HL-60 (cell line): Measurements from ENCODE around the gene MDFIC.

ENCODE experiments used
- GABPA ChIP-seq: IDR thresholded peaks from 2 replicates; pipeline ENCODE4 v1.6.1; 2012; ENCODE audit warnings: low read depth
- POLR2AphosphoS5 ChIP-seq: IDR thresholded peaks from 2 replicates; pipeline ENCODE4 v1.6.1; 2012; ENCODE audit warnings: low read depth
- REST ChIP-seq: IDR thresholded peaks from 2 replicates; pipeline ENCODE4 v1.6.1; 2012; ENCODE audit warnings: low read depth; ENCODE audit not compliant: insufficient replicate concordance
- TF ChIP-seq, protein P1 (sequence below): IDR thresholded peaks from one replicate; pipeline ENCODE4 v1.5.1; 2011; ENCODE audit warnings: low read length, control low read depth, inconsistent platforms; ENCODE audit not compliant: insufficient read depth

DNA sequence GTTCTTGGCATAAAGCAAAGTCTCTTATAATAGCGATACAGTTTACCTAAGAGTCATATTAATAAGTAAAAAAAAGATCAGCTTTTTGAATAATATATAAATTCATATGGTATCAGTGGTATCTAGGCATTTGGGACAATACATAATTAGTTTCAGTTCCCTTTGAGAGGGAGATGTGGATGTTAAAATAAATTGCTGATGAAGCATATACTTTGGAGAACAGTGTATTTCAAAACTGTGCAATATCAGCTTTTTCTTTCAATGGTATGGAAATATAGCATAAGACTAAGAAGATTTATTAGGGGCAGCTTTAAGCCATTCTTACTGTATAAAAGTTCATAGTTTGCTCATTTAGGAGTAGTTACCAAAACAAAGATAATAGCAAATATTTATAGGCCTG lies 35.5 kb downstream of the MDFIC start:
- TF ChIP-seq, protein P1, sequence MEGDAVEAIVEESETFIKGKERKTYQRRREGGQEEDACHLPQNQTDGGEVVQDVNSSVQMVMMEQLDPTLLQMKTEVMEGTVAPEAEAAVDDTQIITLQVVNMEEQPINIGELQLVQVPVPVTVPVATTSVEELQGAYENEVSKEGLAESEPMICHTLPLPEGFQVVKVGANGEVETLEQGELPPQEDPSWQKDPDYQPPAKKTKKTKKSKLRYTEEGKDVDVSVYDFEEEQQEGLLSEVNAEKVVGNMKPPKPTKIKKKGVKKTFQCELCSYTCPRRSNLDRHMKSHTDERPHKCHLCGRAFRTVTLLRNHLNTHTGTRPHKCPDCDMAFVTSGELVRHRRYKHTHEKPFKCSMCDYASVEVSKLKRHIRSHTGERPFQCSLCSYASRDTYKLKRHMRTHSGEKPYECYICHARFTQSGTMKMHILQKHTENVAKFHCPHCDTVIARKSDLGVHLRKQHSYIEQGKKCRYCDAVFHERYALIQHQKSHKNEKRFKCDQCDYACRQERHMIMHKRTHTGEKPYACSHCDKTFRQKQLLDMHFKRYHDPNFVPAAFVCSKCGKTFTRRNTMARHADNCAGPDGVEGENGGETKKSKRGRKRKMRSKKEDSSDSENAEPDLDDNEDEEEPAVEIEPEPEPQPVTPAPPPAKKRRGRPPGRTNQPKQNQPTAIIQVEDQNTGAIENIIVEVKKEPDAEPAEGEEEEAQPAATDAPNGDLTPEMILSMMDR: no peak
- no peak for TF ChIP-seq POLR2AphosphoS5
- TF ChIP-seq REST: no peak
- TF ChIP-seq GABPA: no peak
